Thoracic aorta (tissue), 2 donors: ENCODE measurements around the gene TSPAN11. TPM values are rescaled to one million over a fixed set of nuclear protein-coding genes. Genes with fewer than 3 reads are reported as not detected.

Experiments used
- ATAC-seq: fragments of 150-250 bp; one replicate; pipeline ENCODE4 v1.8.0; 2017; ENCODE audit warnings: low read depth; ENCODE audit not compliant: insufficient number of reproducible peaks, low FRiP score
- DNase-seq: peaks from one replicate; pipeline ENCODE4 v3.0.0-alpha.2; 2020; ENCODE audit warnings: low spot score
- H3K27ac ChIP-seq, 2 donors: fragments of 200-600 bp; sonication (generic); 1 replicate in 1 of 2; 2 replicates in 1 of 2; pipeline ENCODE4 v1.5.1; 2016; ENCODE audit warnings: mild to moderate bottlenecking in 2 of 2, moderate library complexity in 2 of 2
- H3K27me3 ChIP-seq: fragments of 200-600 bp; sonication (generic); replicated peaks from 2 replicates; pipeline ENCODE4 v1.6.0; 2016; ENCODE audit warnings: mild to moderate bottlenecking; ENCODE audit not compliant: insufficient read depth
- H3K36me3 ChIP-seq: fragments of 200-600 bp; sonication (generic); one replicate; pipeline ENCODE4 v1.5.1; 2016
- H3K4me1 ChIP-seq, 2 donors: fragments of 200-600 bp; sonication (generic); 1 replicate in 1 of 2; 2 replicates in 1 of 2; pipeline versions ENCODE4 v1.5.1 to v1.6.0; 2016; ENCODE audit warnings: low read depth in 2 of 2, mild to moderate bottlenecking in 1 of 2; ENCODE audit not compliant: control insufficient read depth in 1 of 2
- H3K4me3 ChIP-seq: fragments of 200-600 bp; sonication (generic); 2 replicates; pipeline ENCODE4 v1.5.1; 2016; ENCODE audit warnings: mild to moderate bottlenecking
- H3K9me3 ChIP-seq: fragments of 200-600 bp; sonication (generic); 2 replicates; pipeline ENCODE4 v1.5.1; 2016
- total RNA-seq, 2 donors: library from RNA; depleted of rRNA; stranded (reverse); fragments of >200 nt; gene quantifications; one replicate each; pipeline versions ENCODE4 v1.1.0 to v1.2.3, GENCODE V29; 2016
- TF ChIP-seq, protein P1 (sequence below): fragments of 200-600 bp; sonication (generic); IDR thresholded peaks from one replicate; pipeline ENCODE4 v1.5.1; 2019; ENCODE audit warnings: antibody characterized with exemption

Gene TSPAN11
- total RNA-seq, 2 donors from 2014 or later = 0.41 to 3.0 TPM

DNA sequence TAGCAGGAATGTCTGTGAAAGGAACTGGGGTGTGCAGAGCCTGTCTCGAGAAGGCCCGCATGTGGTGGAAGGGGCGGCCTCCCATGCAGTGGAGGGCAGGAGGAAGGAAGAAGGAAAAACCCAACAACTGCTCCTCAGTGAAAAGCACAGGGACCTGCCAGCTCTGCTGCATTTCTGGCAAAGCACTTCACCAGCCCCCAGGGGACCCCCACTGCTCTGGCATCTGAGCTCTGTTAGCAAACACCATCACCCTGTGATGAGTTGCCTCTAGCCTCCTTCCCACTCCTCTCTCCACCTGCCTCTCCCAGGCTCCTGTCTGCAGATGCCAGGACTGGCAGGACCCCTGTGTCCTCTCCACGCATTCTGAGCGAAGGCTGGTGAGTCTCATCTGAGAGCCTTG lies 78.1 kb downstream of the TSPAN11 start:
- Histone ChIP-seq H3K4me3 (no peak overlapping the region), H3K4me1 (no peaks in the 10 kb centered on the region), H3K27ac (no peak overlapping the region), H3K36me3 (no peaks in the 10 kb centered on the region), H3K9me3 (no peaks in the 10 kb centered on the region), H3K27me3 (no peaks in the 10 kb centered on the region)
- DNase-seq (no peak), ATAC-seq (no peak)
- TF ChIP-seq, protein P1, sequence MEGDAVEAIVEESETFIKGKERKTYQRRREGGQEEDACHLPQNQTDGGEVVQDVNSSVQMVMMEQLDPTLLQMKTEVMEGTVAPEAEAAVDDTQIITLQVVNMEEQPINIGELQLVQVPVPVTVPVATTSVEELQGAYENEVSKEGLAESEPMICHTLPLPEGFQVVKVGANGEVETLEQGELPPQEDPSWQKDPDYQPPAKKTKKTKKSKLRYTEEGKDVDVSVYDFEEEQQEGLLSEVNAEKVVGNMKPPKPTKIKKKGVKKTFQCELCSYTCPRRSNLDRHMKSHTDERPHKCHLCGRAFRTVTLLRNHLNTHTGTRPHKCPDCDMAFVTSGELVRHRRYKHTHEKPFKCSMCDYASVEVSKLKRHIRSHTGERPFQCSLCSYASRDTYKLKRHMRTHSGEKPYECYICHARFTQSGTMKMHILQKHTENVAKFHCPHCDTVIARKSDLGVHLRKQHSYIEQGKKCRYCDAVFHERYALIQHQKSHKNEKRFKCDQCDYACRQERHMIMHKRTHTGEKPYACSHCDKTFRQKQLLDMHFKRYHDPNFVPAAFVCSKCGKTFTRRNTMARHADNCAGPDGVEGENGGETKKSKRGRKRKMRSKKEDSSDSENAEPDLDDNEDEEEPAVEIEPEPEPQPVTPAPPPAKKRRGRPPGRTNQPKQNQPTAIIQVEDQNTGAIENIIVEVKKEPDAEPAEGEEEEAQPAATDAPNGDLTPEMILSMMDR = no peak

GRCh38 chr12:31005256-31005943 lies 78.9 kb downstream of the TSPAN11 start:
- H3K9me3 ChIP-seq = no peaks in the 10 kb centered on the region
- no peak for DNase-seq
- no peak overlapping the region for H3K4me3 ChIP-seq
- no peaks in the 10 kb centered on the region for H3K27me3 ChIP-seq
- no peaks in the 10 kb centered on the region for H3K36me3 ChIP-seq
- TF ChIP-seq, protein P1 = no peak
- H3K4me1 ChIP-seq = no peaks in the 10 kb centered on the region
- H3K27ac ChIP-seq = no peak overlapping the region
- ATAC-seq = no peak

- TF ChIP-seq, protein P1 = no peak
- ATAC-seq (no peak), DNase-seq (no peak)
- no peak overlapping the region for H3K4me3 ChIP-seq
- H3K27me3 ChIP-seq = no peaks in the 10 kb centered on the region
- no peaks in the 10 kb centered on the region for H3K9me3 ChIP-seq
- H3K27ac ChIP-seq = no peak overlapping the region
- no peaks in the 10 kb centered on the region for H3K36me3 ChIP-seq
- no peaks in the 10 kb centered on the region for H3K4me1 ChIP-seq
Observed at GRCh38 chr12:31005944-31006361, 79.4 kb downstream of the TSPAN11 start.

DNA sequence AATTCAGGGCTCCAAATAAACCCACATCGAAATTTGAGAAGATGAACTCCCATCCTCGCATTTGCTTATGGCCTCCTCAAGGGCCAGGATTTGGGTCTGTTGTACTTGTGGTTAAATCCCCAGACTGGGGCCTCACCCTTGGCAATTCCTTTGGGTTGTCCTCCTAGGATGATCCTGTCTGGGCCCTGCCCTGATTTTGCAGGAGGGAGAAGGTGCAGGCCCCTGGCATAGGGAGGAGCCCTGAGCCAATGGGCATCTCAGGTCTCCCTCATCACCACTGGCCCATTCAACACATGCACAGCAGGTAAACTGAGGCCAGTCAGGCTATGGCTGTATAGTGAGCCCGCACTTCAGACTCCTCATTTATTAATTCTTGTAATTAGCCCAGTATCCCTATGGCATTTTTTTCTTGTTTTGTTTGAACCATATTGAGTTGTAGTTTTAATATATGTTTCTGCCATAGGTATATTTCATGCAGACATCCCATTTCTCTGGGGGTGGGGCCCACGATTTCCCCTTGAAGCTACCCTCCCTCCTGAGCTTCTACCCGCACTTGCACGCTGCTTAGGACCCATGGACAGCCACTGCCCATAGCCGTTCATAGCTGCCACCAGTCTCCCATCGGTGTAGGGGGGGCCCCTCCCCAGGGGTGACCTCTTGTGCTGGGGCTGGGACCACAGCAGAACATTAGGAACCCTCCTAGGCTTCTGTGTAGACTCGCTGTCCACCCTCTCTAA lies 80.0 kb downstream of the TSPAN11 start:
- TF ChIP-seq, protein P1 = no peak
- Histone ChIP-seq H3K4me3 (no peak overlapping the region), H3K9me3 (no peaks in the 10 kb centered on the region), H3K4me1 (no peaks in the 10 kb centered on the region), H3K36me3 (no peaks in the 10 kb centered on the region), H3K27ac (no peak overlapping the region), H3K27me3 (no peaks in the 10 kb centered on the region)
- no peak for ATAC-seq
- no peak for DNase-seq

DNA sequence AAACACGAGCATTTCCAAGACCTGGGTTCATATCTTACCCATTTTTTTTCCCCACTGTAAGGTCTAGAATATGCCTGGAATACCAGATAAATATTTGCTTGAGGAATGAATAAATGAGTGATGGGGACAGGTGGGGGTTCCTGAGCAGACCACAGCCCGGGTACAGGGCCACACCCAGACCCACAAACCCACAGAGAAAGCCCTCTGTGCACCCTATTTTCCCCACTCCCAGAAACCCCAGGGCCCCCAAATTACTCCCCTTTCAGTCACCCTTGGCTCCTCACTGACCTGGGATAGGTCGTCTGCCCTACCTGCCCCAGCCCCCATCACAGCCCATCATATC lies 80.6 kb downstream of the TSPAN11 start:
- no peak for DNase-seq
- H3K4me1 ChIP-seq = no peaks in the 10 kb centered on the region
- H3K27me3 ChIP-seq = no peaks in the 10 kb centered on the region
- H3K4me3 ChIP-seq = no peak overlapping the region
- TF ChIP-seq, protein P1 = no peak
- no peaks in the 10 kb centered on the region for H3K36me3 ChIP-seq
- ATAC-seq = no peak
- H3K9me3 ChIP-seq = no peaks in the 10 kb centered on the region
- no peak overlapping the region for H3K27ac ChIP-seq
